Natural killer cell (primary cell): ENCODE data around the gene PTPRN2. TPM values are rescaled to one million over a fixed set of nuclear protein-coding genes. Genes with fewer than 3 reads are reported as not detected.

Experiments used
- ATAC-seq, 3 donors: fragments of 150-1000 bp in 2 of 3; fragments of 200-7000 bp in 1 of 3; cut with Tn5 transposase; 1 replicate in 1 of 3; 2 replicates in 2 of 3; pipeline ENCODE4 v1.10.0; 2021; ENCODE audit warnings: mild to moderate bottlenecking in 2 of 3, moderate library complexity in 2 of 3
- DNase-seq, 2 donors: peaks; one replicate each; pipeline versions ENCODE4 v3.0.0 to v3.0.0-alpha.2; 2013 to 2021; ENCODE audit warnings: mixed read lengths in 1 of 2
- H3K27ac ChIP-seq: one replicate; pipeline ENCODE4 v1.5.1; 2013; ENCODE audit warnings: mild to moderate bottlenecking, low read length
- H3K27me3 ChIP-seq: one replicate; pipeline ENCODE4 v1.6.1; 2013; ENCODE audit warnings: low read length; ENCODE audit not compliant: control insufficient read depth, insufficient read depth
- H3K36me3 ChIP-seq: one replicate; pipeline ENCODE4 v1.6.1; 2013; ENCODE audit warnings: low read length; ENCODE audit not compliant: control insufficient read depth, insufficient read depth
- H3K4me1 ChIP-seq: one replicate; pipeline ENCODE4 v1.6.1; 2013; ENCODE audit warnings: low read length; ENCODE audit not compliant: control insufficient read depth, insufficient read depth
- H3K4me3 ChIP-seq: one replicate; pipeline ENCODE4 v1.5.1; 2013; ENCODE audit warnings: low read length
- H3K9me3 ChIP-seq: one replicate; pipeline ENCODE4 v1.6.1; 2013; ENCODE audit warnings: low read length; ENCODE audit not compliant: control insufficient read depth, insufficient read depth
- H3K27ac Mint-ChIP-seq, 2 donors: one replicate each; pipeline ENCODE4 v1.8.0; 2022; ENCODE audit warnings: mild to moderate bottlenecking in 2 of 2, mixed read lengths in 2 of 2, moderate library complexity in 1 of 2
- H3K27me3 Mint-ChIP-seq, 2 donors: one replicate each; pipeline ENCODE4 v1.8.0; 2022; ENCODE audit warnings: low read depth in 2 of 2, mixed read lengths in 2 of 2
- H3K36me3 Mint-ChIP-seq: one replicate; pipeline ENCODE4 v1.8.0; 2022; ENCODE audit warnings: mixed read lengths
- H3K4me1 Mint-ChIP-seq, 2 donors: one replicate each; pipeline ENCODE4 v1.8.0; 2022; ENCODE audit warnings: mixed read lengths in 2 of 2
- H3K4me3 Mint-ChIP-seq: one replicate; pipeline ENCODE4 v1.8.0; 2022; ENCODE audit warnings: mild to moderate bottlenecking, moderate library complexity, mixed read lengths
- H3K9me3 Mint-ChIP-seq, 2 donors: one replicate each; pipeline ENCODE4 v1.8.0; 2022; ENCODE audit warnings: mixed read lengths in 2 of 2
- CTCF ChIP-seq: fragments of 200-600 bp; IDR thresholded peaks from one replicate; pipeline ENCODE4 v1.8.0; 2022; ENCODE audit warnings: antibody characterized with exemption
- WGBS: methylation state at CpG from one replicate; pipeline ENCODE4 v1.1.7; 2013; ENCODE audit warnings: missing lambda C conversion rate; ENCODE audit not compliant: insufficient coverage; 5-methylcytosine and 5-hydroxymethylcytosine counted together
- intact Hi-C: fragments of 100-400 bp; cut with micrococcal nuclease; formaldehyde crosslinking; loops from one replicate; pipeline ENCODE4 v1.14.2; 2022
- total RNA-seq, 4 donors: library from RNA; stranded (reverse); fragments of 120-200 nt in 1 of 4; gene quantifications; one replicate each; pipeline versions ENCODE4 v1.2.3 to v1.2.4, GENCODE V29; 2013 to 2022

The PTPRN2 gene
- total RNA-seq, 3 donors from 2014 or later (not counting 1 experiment from before 2014, with no cell fraction given), result 1.3 to 2.5 (median 1.9) TPM

- Mint-ChIP-seq H3K27ac (no peak overlapping the region), H3K4me3 (peak overlapping the region; percentile 52), H3K36me3 (no peaks in the 10 kb centered on the region), H3K4me1 (peaks cover 8 to 12% of the 10 kb centered on the region in 2 donors), H3K9me3 (no peaks in the 10 kb centered on the region), H3K27me3 (peaks cover 27 to 35% of the 10 kb centered on the region in 2 donors)
- WGBS, result 80% methylated on average over 8 of the region's 8 CpGs
- peaks cover 34% of the 10 kb centered on the region for H3K27me3 ChIP-seq
- TF ChIP-seq CTCF, result no peak
- ATAC-seq, result no peak
- intact Hi-C loops, result no loop called here
- DNase-seq, result no peak
- H3K27ac ChIP-seq, result no peak overlapping the region
- H3K4me3 ChIP-seq, result no peak overlapping the region
- H3K36me3 ChIP-seq, result no peaks in the 10 kb centered on the region
- peaks cover 12% of the 10 kb centered on the region for H3K4me1 ChIP-seq
- peaks cover 5% of the 10 kb centered on the region for H3K9me3 ChIP-seq
Observed at GRCh38 chr7:158584407-158584806, 3.2 kb downstream of the PTPRN2 start.

- H3K9me3 ChIP-seq, result peaks cover 5% of the 10 kb centered on the region
- H3K9me3 Mint-ChIP-seq, result no peaks in the 10 kb centered on the region
- H3K4me1 ChIP-seq, result peaks cover 12% of the 10 kb centered on the region
- peaks cover 8% of the 10 kb centered on the region in 2 donors for H3K4me1 Mint-ChIP-seq
- no peak overlapping the region for H3K27ac Mint-ChIP-seq
- H3K27me3 Mint-ChIP-seq, result peaks cover 26 to 35% of the 10 kb centered on the region in 2 donors
- H3K27ac ChIP-seq, result no peak overlapping the region
- no peaks in the 10 kb centered on the region for H3K36me3 Mint-ChIP-seq
- no peak overlapping the region for H3K4me3 Mint-ChIP-seq
- no peak for TF ChIP-seq CTCF
- 87% methylated on average over 6 of the region's 6 CpGs for WGBS
- no peak overlapping the region for H3K4me3 ChIP-seq
- H3K27me3 ChIP-seq, result peaks cover 34% of the 10 kb centered on the region
- no peaks in the 10 kb centered on the region for H3K36me3 ChIP-seq
- intact Hi-C loops, result no loop called here
- ATAC-seq (no peak), DNase-seq (no peak)
Observed at GRCh38 chr7:158583810-158584209, 3.8 kb downstream of the PTPRN2 start.

- 72% methylated on average over 5 of the region's 5 CpGs for WGBS
- Mint-ChIP-seq H3K27me3 (peaks cover 23 to 35% of the 10 kb centered on the region in 2 donors), H3K27ac (no peak overlapping the region), H3K4me3 (no peak overlapping the region), H3K4me1 (peaks cover 5 to 8% of the 10 kb centered on the region in 2 donors), H3K36me3 (no peaks in the 10 kb centered on the region), H3K9me3 (no peaks in the 10 kb centered on the region)
- no peak overlapping the region for H3K27ac ChIP-seq
- no peak for DNase-seq
- H3K4me1 ChIP-seq, result peaks cover 12% of the 10 kb centered on the region
- ATAC-seq, result no peak
- peaks cover 34% of the 10 kb centered on the region for H3K27me3 ChIP-seq
- no peaks in the 10 kb centered on the region for H3K36me3 ChIP-seq
- H3K4me3 ChIP-seq, result no peak overlapping the region
- intact Hi-C loops, result no loop called here
- H3K9me3 ChIP-seq, result peaks cover 5% of the 10 kb centered on the region
- TF ChIP-seq CTCF, result no peak
Observed at GRCh38 chr7:158583143-158583542, 4.5 kb downstream of the PTPRN2 start.

GRCh38 chr7:158582089-158582456 lies 5.5 kb downstream of the PTPRN2 start:
- no peak overlapping the region for H3K27ac Mint-ChIP-seq
- intact Hi-C loops, result no loop called here
- Histone ChIP-seq H3K27ac (no peak overlapping the region), H3K27me3 (peaks cover 34% of the 10 kb centered on the region), H3K9me3 (peaks cover 5% of the 10 kb centered on the region), H3K4me1 (peaks cover 12% of the 10 kb centered on the region), H3K4me3 (no peak overlapping the region), H3K36me3 (no peaks in the 10 kb centered on the region)
- ATAC-seq (no peak), DNase-seq (no peak)
- 93% methylated on average over 6 of the region's 6 CpGs for WGBS
- H3K4me1 Mint-ChIP-seq, result peaks cover 5 to 8% of the 10 kb centered on the region in 2 donors
- H3K27me3 Mint-ChIP-seq, result peaks cover 23 to 35% of the 10 kb centered on the region in 2 donors
- H3K4me3 Mint-ChIP-seq, result no peak overlapping the region
- H3K9me3 Mint-ChIP-seq, result no peaks in the 10 kb centered on the region
- TF ChIP-seq CTCF, result no peak
- H3K36me3 Mint-ChIP-seq, result no peaks in the 10 kb centered on the region
